ENCODE measurements around the gene MYO9A.
A peak's percentile ranks its signal among the peaks of the same experiment; 100 is the strongest.

Gene MYO9A, protein sequence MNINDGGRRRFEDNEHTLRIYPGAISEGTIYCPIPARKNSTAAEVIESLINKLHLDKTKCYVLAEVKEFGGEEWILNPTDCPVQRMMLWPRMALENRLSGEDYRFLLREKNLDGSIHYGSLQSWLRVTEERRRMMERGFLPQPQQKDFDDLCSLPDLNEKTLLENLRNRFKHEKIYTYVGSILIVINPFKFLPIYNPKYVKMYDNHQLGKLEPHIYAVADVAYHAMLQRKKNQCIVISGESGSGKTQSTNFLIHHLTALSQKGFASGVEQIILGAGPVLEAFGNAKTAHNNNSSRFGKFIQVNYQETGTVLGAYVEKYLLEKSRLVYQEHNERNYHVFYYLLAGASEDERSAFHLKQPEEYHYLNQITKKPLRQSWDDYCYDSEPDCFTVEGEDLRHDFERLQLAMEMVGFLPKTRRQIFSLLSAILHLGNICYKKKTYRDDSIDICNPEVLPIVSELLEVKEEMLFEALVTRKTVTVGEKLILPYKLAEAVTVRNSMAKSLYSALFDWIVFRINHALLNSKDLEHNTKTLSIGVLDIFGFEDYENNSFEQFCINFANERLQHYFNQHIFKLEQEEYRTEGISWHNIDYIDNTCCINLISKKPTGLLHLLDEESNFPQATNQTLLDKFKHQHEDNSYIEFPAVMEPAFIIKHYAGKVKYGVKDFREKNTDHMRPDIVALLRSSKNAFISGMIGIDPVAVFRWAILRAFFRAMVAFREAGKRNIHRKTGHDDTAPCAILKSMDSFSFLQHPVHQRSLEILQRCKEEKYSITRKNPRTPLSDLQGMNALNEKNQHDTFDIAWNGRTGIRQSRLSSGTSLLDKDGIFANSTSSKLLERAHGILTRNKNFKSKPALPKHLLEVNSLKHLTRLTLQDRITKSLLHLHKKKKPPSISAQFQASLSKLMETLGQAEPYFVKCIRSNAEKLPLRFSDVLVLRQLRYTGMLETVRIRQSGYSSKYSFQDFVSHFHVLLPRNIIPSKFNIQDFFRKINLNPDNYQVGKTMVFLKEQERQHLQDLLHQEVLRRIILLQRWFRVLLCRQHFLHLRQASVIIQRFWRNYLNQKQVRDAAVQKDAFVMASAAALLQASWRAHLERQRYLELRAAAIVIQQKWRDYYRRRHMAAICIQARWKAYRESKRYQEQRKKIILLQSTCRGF (N-terminal part only)

DNA sequence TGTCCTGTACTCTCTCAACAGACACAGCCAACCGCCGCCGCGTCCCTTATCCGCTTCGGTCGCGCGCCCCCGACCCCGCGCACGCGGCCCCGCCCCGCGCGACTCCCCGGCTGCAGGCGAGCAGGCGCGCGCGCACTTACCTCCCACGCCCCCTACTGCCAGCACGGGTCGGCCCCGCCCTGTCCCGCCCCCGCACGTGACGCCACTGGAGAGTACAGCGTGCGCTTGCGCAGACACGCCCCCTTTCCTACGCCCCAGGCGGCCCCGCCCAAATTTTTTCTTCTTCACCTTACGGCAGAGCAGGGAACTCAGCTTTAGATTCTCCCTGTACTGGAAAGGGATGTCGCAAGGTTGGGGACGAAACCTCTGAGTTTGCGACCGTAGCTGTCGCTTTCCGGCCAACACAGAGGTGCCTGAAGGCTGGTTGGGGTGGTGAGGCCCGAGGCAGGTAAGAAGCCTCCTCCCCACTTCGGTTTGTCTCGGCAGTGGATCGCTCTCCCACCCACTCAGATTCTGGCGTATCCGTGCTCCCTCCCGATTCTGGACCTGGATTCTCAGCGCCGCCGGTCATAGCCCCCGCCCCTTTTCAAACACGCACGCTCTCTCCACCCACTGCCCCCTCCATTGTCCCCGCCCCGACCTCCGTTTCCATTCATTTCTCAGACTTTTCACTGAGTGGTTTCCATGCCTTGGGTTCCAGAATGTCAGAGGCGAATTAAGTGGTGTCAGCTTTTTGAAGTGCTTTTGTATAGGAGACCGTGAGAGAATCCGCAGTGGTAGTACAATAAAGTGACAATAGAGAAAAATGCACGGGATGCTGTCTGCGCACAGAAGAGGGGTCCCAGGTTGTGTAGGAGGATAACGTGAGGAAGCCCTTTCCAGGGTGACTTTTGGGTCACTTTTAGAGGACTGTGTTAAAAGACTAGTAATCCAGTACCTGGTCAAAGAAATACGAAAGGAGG lies at the start of gene MYO9A, which contains the start of gene SENP8:
Gene MYO9A (minus strand): TSS at position 134 of the 962 bp plus-strand sequence. CDS start 71,587 bp downstream, outside the sequence.
Gene SENP8 (plus strand): TSS at position 387 of the 962 bp plus-strand sequence. CDS start 21,221 bp downstream, outside the sequence.
- in situ Hi-C loops (cut with MboI; ENCODE audit: low sequenced_read_pairs), result no loop called here

DNA sequence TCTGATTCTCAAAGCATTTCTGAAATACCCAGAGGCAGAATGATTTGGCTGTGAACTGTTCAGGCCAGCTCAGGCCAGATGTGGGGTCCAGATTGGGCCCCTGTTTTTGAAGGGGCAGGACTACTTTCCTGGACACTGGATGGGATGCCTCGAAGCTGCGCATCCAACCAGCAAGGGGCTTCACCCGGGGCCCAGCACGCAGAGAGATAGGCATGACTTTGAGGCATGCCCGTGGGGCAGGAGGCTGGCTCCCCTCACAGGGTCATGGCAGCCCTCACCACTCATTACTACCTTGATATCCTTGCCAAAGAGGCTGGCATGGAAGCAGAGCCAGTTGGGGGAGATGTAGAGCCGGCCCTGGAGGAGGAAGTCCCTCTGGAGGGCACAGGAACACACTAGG lies 49.5 kb upstream of the MYO9A start:
- DNase-seq (ENCODE audit: low spot score in 2 of 2), result no peak
- H3K36me3 ChIP-seq (replicated peaks), result no peaks in the 10 kb centered on the region
- H3K4me3 ChIP-seq, result no peak overlapping the region
- peaks cover 2% of the 10 kb centered on the region; the same call in 1 of the 2 replicates for H3K27me3 ChIP-seq (ENCODE audit: low read depth)
- no peaks in the 10 kb centered on the region; the same call in 1 of the 2 replicates for H3K9me3 ChIP-seq
- in situ Hi-C loops (cut with MboI; ENCODE audit: low sequenced_read_pairs), result no loop called here
- H3K4me1 ChIP-seq, result no peaks in the 10 kb centered on the region

More for the DNA sequence above, at the start of gene MYO9A, which contains the start of gene SENP8:
- peak within 1 kb of the TSS; percentile 85 for H3K4me3 ChIP-seq
- peak; percentile 100 for DNase-seq (ENCODE audit: low spot score in 2 of 2)
- H3K4me1 ChIP-seq, result peaks cover 15% of the 10 kb centered on the region
- no peaks in the 10 kb centered on the region; the same call in 1 of the 2 replicates for H3K36me3 ChIP-seq (replicated peaks)
- no peaks in the 10 kb centered on the region for H3K27me3 ChIP-seq (ENCODE audit: low read depth)
- no peaks in the 10 kb centered on the region for H3K9me3 ChIP-seq

DNA sequence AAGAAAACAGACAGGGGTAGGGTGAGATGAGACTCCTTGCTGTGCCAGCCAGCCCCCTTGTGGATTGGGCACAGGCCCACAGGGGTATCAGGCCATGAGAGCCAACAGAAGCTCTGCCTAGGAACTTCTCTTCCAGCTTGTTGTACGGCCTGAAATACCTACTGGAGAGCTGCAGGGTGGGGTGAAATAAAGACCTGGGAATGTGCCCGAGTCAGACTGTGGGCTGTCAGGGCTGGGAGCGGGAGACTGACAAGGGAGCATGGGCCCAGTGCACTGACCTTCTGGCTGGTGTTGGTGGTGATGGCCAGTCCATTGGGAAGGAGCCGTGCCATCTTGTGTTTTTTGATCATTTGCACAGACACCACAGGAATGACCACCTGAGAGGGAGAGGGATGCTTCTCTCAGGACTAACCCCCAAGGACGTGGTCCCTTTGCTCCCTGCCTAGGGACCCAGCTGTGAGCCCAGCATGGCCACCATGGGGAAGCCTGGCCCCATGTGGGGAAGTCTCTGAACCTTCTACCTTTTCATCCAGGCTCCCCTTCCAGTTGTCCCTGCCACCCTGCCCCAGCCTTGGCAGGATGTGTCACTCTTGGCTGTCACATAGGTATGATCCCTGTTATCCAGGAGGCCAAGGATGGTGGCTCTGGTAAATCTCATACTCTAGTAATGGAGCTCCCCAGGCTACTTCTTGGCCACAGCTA lies 48.9 kb upstream of the MYO9A start:
- DNase-seq (ENCODE audit: low spot score in 2 of 2), result no peak
- H3K9me3 ChIP-seq, result no peaks in the 10 kb centered on the region; the same call in 1 of the 2 replicates
- in situ Hi-C loops (cut with MboI; ENCODE audit: low sequenced_read_pairs), result no loop called here
- no peaks in the 10 kb centered on the region for H3K36me3 ChIP-seq (replicated peaks)
- no peaks in the 10 kb centered on the region for H3K4me1 ChIP-seq
- peaks cover 2% of the 10 kb centered on the region; the same call in 1 of the 2 replicates for H3K27me3 ChIP-seq (ENCODE audit: low read depth)
- H3K4me3 ChIP-seq, result no peak overlapping the region

DNA sequence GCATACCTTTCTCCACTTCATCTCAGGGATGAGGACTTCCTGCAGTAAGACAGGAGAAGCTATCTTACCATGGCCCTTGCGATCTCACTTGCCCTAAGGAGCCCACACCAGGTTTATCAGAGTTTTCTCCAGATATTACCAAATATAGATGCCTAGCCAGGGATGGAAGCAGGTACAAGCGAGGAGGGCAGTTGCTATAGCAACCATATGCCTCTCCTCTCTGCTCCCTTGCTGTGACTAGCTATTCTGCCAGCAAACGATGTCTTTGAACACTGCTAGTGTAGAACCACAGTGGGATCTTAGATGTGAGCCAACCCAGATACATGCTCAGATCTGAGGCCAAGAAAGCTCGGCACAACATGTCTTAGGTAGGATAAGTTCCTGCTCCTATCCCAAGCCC lies 45.8 kb upstream of the MYO9A start:
- no peak for DNase-seq (ENCODE audit: low spot score in 2 of 2)
- Histone ChIP-seq H3K27me3 (ENCODE audit: low read depth) (no peaks in the 10 kb centered on the region; the same call in 1 of the 2 replicates), H3K4me1 (no peaks in the 10 kb centered on the region), H3K36me3 (replicated peaks) (no peaks in the 10 kb centered on the region), H3K9me3 (no peaks in the 10 kb centered on the region; the same call in 1 of the 2 replicates), H3K4me3 (no peak overlapping the region)
- in situ Hi-C loops (cut with MboI; ENCODE audit: low sequenced_read_pairs), result no loop called here

DNA sequence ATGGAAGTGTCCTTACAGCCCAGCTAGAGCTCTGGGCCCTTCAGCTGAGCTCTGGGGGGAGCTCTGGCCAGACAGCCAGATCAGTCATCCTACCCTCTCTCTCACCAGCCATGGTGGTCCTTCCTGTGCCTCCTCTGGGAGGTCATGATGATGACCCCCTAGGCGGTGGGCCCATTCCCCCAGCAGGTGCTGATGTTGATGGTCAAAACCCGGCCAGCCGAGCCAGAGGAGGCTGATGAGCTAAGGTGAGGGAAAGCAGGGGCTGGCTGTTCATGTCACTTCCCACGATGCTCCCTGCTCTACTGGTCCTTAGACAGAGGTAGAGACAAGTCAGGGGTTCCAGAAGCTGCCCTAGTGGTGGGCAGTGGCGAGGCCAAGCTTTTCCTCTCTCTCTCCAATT lies 44.6 kb upstream of the MYO9A start:
- in situ Hi-C loops (cut with MboI; ENCODE audit: low sequenced_read_pairs), result no loop called here
- H3K4me1 ChIP-seq, result no peaks in the 10 kb centered on the region
- no peak for DNase-seq (ENCODE audit: low spot score in 2 of 2)
- H3K36me3 ChIP-seq (replicated peaks), result no peaks in the 10 kb centered on the region
- no peaks in the 10 kb centered on the region; the same call in 1 of the 2 replicates for H3K9me3 ChIP-seq
- H3K27me3 ChIP-seq (ENCODE audit: low read depth), result no peaks in the 10 kb centered on the region; the same call in 1 of the 2 replicates
- H3K4me3 ChIP-seq, result no peak overlapping the region

DNA sequence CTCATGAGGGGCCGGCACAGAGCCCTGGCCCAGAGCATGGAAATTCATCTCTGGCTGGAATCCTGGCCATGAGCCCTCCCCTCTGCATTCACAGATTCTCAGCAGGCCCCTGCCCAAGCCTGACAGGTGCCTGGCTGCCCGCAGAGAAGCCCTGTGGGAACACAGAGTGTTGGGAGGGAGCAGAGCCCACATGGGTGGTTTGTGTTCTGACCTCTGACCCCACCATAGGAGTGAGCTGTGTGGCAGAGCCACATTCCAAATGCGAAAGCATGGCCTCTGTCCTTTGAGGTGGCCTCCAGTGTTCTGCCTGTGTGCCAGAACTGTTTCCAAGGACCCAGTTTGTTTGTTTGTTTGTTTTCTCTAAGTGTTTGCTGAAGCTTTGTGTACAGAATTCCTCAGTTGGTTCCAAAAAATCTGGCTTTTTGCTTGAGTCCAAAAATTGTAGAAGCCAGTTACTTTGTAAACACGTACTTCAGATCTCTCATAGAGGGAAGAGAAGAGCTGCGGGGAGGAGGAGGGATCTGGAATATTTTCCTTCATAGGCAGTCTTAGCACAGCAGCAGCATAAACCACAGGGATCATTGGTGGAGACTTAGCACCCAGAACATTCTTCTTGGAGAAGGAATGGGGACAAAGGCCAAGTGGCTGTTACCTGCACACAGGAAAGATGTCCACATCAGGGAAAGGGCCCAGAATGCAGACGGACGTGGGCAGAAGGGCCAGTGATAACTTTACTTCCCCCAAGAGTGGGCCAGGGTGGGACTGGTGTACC lies 43.6 kb upstream of the MYO9A start:
- H3K4me3 ChIP-seq, result no peak overlapping the region
- DNase-seq (ENCODE audit: low spot score in 2 of 2), result no peak
- H3K4me1 ChIP-seq, result no peaks in the 10 kb centered on the region
- no peaks in the 10 kb centered on the region; the same call in 1 of the 2 replicates for H3K9me3 ChIP-seq
- peaks cover 4% of the 10 kb centered on the region; the same call in 1 of the 2 replicates for H3K27me3 ChIP-seq (ENCODE audit: low read depth)
- H3K36me3 ChIP-seq (replicated peaks), result no peaks in the 10 kb centered on the region
- in situ Hi-C loops (cut with MboI; ENCODE audit: low sequenced_read_pairs), result no loop called here

DNA sequence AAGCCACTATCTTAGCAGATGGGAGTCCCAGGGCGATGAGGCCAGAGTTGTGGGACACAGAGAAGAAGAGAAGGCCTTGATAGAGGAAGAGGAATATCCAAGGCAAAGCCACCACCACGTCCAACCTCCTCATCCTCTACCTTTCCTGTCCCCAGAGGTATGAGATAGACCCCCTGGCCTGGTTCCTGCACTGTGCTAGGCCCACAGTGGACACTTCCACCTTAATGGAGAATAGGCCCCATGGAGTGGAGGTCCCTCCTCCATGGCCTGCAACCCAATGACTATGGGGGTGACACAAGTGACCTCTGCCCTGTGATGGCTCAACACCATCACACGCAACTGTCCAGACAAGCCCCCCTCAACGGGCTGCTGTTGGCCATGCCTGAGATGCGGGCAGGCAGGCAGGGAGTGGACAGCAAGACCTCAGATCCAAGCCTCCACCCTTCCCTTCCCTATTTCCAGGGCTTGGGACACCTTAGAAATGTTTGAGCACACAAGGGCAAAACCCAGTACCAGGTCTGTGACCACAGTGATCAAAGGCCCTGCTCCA lies 42.8 kb upstream of the MYO9A start:
- Histone ChIP-seq H3K4me1 (peaks cover 2% of the 10 kb centered on the region; the same call in 1 of the 2 replicates), H3K4me3 (no peak overlapping the region), H3K36me3 (replicated peaks) (no peaks in the 10 kb centered on the region), H3K9me3 (no peaks in the 10 kb centered on the region), H3K27me3 (ENCODE audit: low read depth) (peaks cover 4% of the 10 kb centered on the region; the same call in 1 of the 2 replicates)
- DNase-seq (ENCODE audit: low spot score in 2 of 2), result no peak
- in situ Hi-C loops (cut with MboI; ENCODE audit: low sequenced_read_pairs), result no loop called here

DNA sequence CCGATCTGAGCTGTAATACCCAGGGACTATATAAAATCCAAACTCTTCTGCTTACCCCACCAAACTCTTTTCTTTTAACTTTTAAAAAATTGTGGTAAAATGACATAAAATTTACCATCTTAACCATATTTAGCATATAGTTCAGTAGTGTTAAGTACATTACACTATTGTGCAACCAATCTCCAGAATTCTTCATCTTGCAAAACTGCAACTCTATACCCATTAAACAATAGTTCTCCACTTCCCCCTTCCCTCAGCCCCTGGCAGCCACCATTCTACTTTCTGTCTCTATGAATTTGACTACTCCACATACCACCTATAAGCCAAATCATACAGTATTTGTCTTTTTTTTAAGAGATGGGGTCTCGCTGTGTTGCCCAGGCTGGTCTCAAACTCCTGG lies 39.0 kb upstream of the MYO9A start:
- in situ Hi-C loops (cut with MboI; ENCODE audit: low sequenced_read_pairs), result loop anchor here (5.0 kb wide), 2 partner anchors 350 to 415 kb away; no protein-coding TSS in a partner anchor
- H3K36me3 ChIP-seq (replicated peaks), result no peaks in the 10 kb centered on the region
- peaks cover 3% of the 10 kb centered on the region; the same call in 1 of the 2 replicates for H3K4me1 ChIP-seq
- H3K9me3 ChIP-seq, result no peaks in the 10 kb centered on the region
- no peak overlapping the region for H3K4me3 ChIP-seq
- no peak for DNase-seq (ENCODE audit: low spot score in 2 of 2)
- 0 out of 2 replicates have a peak, but pooled peaks cover 4% of the 10 kb centered on the region for H3K27me3 ChIP-seq (ENCODE audit: low read depth)

DNA sequence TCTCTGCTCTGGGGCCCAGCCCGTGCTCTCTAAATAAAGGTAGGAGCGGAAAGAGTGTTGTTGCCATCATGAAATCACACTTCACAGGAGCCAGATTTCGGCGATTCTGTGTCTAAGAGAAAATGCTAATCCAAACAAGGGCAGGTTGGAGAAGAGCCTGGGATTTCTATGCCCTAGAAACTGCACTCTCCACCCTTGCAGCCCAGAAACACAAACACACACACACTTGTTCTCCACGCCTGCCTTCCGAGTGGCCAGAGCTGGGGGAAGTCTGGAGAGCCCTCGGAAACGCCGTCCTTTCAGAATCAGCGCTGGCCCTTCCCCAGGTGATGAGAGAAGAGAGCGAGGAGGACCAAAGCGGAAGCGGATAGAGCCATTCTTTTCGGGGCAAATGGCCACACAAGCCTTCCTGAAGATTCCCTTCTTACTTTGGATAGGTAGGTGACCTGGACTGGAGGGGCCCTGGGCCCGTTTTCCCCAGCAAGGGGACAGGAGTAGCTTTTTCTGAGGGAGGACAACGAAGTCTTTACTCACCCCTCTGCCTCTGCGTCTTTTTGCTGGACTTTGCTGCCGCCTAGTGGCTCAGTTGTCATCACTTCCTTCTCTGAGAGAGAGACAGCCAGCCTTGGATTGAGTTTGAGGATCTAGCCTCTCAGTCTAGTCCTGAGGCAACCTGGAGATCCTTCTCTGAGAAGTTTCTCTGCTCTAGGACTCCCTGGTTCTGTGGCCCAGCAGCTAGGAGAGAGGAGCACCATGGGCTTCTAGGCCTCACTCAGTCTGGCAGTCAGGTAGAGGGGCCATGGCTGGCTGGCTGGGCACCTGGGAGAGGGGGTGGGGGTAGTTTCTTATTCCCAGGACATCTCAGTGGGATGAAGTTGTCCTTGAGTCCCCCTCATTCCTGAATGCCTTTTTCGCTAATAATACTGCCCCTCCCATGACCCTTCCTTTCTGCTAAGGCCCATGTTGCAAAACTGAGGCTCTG lies 38.0 kb upstream of the MYO9A start:
- Histone ChIP-seq H3K27me3 (ENCODE audit: low read depth) (0 out of 2 replicates have a peak, but pooled peaks cover 4% of the 10 kb centered on the region), H3K4me3 (no peak overlapping the region)
- in situ Hi-C loops (cut with MboI; ENCODE audit: low sequenced_read_pairs), result loop anchor here (5.0 kb wide), 2 partner anchors 349 to 414 kb away; no protein-coding TSS in a partner anchor

DNA sequence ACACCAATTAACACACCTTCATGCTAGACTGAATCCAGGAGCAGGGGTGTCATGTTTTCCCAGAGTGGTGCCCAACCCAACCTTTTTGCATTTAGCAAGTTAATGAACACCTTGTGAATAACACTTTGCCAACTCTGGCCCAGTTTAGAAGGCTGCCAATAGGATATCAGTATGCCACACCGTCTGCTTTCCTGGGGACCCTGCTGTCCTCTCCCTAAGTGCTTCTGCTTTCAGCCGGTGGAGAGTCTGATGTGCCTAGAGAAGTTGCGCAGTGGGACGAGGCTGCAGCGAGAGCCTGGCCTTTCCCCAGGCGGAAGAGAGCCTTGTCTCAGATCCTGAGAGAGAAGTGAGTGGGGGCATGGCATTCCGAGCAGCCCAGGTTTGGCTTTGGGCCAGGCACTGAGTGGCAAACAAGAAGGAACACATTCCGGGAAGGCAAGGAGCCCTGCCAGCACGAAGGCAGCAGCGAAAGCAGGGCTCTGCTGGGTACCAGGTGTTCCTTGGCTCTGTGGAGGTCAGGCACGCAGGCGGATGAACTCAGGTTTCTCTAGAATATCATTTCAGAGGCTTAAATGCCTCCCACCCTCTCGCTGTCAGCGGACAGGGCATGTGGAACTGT lies 37.2 kb upstream of the MYO9A start:
- in situ Hi-C loops (cut with MboI; ENCODE audit: low sequenced_read_pairs), result loop anchor here (5.0 kb wide), 2 partner anchors 348 to 413 kb away; no protein-coding TSS in a partner anchor
- 0 out of 2 replicates have a peak, but pooled peaks cover 4% of the 10 kb centered on the region for H3K27me3 ChIP-seq (ENCODE audit: low read depth)
- DNase-seq (ENCODE audit: low spot score in 2 of 2), result peak in 1 of 2 experiments; percentile 50
- H3K4me3 ChIP-seq, result no peak overlapping the region
- H3K9me3 ChIP-seq, result no peaks in the 10 kb centered on the region
- no peaks in the 10 kb centered on the region for H3K36me3 ChIP-seq (replicated peaks)
- peaks cover 3% of the 10 kb centered on the region; the same call in 1 of the 2 replicates for H3K4me1 ChIP-seq

More for the DNA sequence above, 38.0 kb upstream of the MYO9A start:
- Histone ChIP-seq H3K9me3 (no peaks in the 10 kb centered on the region), H3K36me3 (replicated peaks) (no peaks in the 10 kb centered on the region), H3K4me1 (peaks cover 3% of the 10 kb centered on the region; the same call in 1 of the 2 replicates)
- DNase-seq (ENCODE audit: low spot score in 2 of 2), result peak; percentile 93 to 97

Measured in HAP-1 (cell line).